Measurements from ENCODE around the gene KCNMA1. TPM values are rescaled to one million over a fixed set of nuclear protein-coding genes. Genes with fewer than 3 reads are reported as not detected.
"Not testable (repeated sequence)": the region's sequence is repeated elsewhere in the genome, so short reads cannot be mapped to it uniquely, and the experiment has no call there.

KCNMA1 gene
- total RNA-seq, 1 experiment from 2014 or later = 139 TPM

DNA sequence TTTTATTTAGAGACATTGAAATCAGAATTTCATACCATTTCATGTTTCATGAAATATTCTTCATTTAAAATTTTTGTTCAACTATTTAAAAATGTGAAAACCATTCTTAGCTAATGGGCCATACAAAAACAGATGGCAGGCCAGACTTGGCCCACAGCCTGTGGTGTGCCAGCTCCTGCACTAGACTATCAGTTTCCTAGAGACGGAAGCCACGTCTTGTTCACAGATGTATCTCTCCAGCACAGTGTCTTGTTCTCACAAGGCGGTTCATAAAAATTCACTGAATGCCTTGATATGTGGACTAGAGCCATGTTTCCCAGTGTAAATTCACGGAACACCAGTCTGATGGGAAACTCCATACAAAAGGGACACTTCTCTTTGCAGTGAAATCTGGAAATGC is 216.0 kb downstream of the KCNMA1 start:
- DNase-seq (ENCODE audit: low read depth) = no peak

DNA sequence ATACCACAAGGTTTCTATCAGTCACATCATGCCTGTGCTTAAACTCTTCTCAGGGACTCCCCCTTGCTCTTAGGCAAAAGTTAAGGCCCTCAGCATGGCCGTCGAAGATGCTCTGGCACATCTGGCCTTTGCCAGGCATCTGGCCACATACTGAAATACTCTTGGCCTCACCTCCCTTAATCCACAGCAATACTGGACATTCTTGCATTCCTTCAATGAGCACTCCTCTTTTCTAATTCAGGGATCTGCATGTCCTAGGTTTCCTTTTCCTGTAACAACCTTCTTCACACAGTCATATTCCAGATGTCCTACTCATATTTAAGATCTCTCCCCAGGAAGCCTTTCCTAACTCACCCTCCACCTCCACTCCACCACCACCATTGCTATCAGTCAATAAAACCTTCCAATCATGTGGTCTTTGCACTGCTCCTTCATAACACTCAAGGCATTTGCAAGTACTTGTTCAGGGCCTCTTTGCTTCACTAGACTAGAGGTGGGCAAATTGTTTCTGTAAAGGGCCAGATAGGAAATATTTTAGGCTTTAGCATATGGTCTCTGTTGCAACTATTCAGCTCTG is 216.6 kb downstream of the KCNMA1 start:
- no peak for DNase-seq (ENCODE audit: low read depth)

- DNase-seq (ENCODE audit: low read depth) = no peak
Observed at GRCh38 chr10:77419979-77420378, 217.6 kb downstream of the KCNMA1 start.

DNA sequence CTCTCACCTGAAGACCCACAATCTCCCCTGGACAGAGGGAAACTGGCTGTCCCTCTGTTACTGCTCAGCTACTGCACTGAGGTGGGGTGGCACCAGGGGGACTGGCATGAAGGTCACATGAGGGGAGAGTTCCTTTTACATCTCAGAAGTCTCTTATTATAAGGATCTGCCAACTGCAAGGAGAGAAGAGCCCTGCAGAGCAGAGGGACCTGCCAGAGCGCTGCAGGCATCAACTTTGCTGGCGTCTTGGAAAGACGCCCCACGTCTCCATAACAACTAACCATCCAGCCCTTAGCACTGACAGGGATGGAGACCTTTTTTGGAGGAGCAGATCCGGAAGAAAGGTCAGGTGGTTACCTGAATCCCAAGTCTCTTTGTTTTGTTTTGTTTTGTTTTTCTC is 218.6 kb downstream of the KCNMA1 start:
- no peak for DNase-seq (ENCODE audit: low read depth)

- DNase-seq (ENCODE audit: low read depth) = no peak
Observed at GRCh38 chr10:77417806-77418640, 219.6 kb downstream of the KCNMA1 start.

GRCh38 chr10:77417359-77417758 is 220.2 kb downstream of the KCNMA1 start:
- DNase-seq (ENCODE audit: low read depth) = no peak

DNA sequence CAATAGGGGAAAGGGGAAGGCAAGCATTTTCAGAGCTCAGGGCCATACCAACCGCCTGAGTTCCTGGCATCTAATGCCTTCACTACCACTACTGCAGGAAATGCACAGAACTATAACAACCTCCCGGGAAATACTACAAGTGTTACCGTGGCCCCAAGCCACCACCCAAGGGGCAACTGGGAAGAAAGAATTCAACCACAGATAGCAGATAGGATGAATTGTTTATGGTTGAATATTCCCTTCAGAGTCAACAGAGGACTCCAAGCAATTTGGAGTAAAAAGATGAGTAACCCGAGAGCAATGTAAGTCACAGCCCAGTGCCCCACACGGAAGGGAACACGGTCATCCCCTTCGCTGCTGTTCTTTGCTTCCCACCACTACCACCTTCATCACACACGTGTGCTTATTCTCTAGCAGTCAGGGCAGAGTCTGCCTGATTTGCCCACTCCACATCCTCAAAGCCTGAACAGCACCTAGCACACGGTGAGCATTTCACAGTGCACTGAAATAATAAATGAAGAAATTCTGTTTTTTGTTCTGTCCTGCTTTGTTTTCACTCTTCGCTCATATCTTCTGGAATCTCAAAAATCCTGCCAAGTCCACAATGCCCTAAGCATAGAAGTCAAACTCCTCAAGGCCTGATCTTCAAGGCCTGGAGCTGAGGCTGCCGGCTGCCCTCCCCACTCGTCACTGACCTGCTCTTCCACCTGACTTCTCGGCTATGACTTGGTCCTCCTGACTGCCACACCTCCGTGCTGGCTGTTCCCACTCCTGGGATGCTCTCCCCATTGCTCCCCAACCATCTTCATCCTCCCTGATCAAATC is 221.1 kb downstream of the KCNMA1 start:
- DNase-seq (ENCODE audit: low read depth) = peak; percentile 96

DNA sequence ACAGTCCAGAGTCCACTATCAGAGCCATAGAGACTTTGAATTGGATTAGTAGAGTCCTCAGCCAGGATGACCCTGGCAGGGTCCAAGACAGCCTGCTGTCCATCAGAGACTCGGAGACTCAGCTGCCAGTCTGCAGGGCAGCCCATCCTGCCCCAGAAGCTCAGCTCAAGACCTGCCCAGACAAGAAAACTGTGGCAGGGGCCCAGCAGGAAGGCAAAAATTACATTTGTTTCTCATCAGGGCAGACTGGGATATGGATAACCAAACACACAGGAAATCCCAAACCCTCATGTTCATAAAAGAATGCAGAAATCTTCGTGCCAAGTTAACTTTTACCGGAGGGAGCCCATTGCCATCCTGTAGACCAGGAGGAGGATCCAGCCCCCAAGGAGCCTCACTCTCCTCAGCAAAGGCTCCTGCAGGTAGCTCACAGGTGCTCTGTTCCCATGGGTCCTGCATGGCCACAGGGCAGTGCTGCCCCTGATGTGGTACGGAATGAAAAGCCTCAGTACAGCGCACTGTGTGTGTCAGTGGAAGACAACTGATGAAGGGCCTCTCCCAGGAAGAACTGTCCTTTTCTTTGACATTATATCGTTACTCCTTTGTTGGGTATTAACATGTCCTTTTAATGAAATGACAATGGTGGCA is 222.2 kb downstream of the KCNMA1 start:
- DNase-seq (ENCODE audit: low read depth) = no peak

DNA sequence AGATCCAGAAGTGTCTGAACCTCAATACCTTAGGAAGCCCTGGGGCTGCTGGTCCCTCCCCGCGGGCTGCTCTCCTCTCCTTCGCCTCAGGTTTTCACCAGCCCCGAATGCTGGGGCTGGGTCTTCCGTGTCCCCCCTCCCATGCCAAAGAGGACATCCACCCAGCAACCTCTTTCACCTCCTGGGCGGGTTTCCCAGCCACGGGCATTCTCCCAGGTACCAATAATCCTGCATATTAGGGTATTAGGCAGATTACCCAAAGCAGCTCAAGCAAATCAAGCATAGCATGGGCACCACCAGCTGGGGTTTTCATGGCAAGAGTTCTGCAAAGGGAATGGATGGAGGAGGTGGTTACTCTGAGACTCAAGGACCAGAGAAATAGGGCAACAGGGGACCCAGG is 224.4 kb downstream of the KCNMA1 start:
- DNase-seq (ENCODE audit: low read depth) = no peak

GRCh38 chr10:77412573-77413133 is 225.0 kb downstream of the KCNMA1 start:
- DNase-seq (ENCODE audit: low read depth) = not testable (repeated sequence)

DNA sequence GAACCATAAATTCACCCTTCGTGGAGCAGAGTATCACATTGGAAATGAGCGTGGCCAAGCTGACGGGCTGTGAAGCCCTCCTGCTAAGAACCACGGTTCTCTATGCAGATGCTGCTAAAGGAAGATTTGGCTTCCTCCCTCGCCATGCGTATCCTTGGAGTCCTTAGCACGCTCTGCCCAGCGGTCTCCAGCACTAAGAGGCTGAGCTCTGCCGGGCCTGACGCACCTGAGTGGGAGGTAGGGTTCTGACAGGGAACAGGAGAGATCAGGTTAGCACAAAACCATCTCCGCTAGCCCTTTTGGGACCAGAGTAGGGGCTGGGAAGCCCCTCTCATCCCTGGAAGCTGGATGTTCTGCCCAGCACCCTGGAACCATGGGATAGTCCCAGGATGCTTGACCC is 225.8 kb downstream of the KCNMA1 start:
- DNase-seq (ENCODE audit: low read depth) = no peak

DNA sequence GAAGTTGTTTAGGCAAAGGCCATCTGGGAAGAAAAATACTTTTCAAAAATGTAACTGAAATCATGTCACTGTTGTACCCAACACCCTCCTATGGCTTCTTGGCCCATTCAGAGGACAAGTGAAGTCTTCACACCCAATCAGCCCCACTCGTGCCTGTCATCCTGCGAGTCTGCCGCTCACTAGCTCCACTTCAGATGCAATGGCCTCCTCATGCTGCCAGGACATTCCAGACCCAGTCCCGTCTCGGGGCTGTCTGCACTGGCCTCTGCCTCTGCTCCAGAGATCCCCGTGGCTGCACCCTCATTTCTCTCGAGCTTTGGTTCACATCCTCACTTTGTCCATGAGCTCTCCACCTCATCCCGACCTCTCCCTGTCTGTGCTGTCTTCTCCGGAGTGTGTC is 227.1 kb downstream of the KCNMA1 start:
- DNase-seq (ENCODE audit: low read depth) = no peak

- no peak for DNase-seq (ENCODE audit: low read depth)
Observed at GRCh38 chr10:77409697-77410471, 227.7 kb downstream of the KCNMA1 start.

- no peak for DNase-seq (ENCODE audit: low read depth)
Observed at GRCh38 chr10:77408259-77408658, 229.3 kb downstream of the KCNMA1 start.

DNA sequence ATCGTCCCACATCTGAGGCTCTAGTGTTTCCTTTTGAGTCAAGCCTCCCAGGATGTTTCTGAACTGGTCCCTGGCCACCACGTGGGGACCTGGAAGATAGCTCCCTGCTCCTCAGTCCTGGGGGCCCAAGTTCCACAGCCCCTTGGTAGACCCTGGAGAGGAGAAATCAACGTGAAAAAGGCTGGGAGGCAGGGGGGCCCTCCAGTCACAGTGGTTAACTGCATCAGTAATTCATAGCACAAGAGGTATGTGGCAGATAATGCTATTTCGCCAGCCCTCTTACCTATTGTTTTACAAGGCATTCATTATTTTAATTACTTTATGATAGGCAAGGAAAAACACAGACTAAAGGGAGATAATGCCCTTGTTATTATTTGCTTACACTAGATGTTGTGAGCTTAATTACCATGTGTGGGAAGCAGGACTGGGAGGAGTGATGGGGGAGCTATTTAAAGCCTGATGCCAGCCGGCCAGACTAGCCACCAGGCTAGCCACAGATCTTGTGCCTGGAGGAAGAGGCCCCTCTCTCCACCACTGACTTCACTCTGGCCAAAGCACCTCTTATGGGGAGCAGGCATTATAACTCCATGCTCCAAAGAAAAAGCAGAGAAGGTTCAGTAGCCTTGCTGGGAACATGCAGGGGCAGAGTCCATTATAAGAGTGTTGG is 230.7 kb downstream of the KCNMA1 start:
- DNase-seq (ENCODE audit: low read depth) = no peak

DNA sequence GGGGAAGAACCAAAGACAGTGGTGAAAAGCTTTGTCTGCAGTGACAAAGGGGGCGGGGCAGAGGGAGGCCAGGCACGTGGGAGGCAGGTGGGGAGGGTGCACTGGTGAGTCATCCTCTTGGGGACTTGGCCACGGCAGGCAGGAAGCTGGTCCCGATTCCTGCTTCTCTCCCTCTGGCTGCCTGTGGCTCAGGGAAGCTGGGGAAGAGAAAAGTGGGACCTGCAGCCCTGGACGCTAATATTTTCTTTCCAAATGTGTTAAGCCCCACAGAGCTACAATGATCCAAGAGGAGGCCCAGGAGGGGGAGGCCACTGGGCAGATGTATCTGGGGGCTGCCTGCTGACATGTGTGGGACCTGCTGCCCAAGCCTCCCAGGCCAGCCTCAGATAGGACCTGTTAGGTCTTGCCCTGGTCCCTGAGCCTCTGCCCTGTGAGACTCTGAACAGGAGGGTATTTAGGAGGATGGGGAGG is 231.8 kb downstream of the KCNMA1 start:
- DNase-seq (ENCODE audit: low read depth) = peak; percentile 92

DNA sequence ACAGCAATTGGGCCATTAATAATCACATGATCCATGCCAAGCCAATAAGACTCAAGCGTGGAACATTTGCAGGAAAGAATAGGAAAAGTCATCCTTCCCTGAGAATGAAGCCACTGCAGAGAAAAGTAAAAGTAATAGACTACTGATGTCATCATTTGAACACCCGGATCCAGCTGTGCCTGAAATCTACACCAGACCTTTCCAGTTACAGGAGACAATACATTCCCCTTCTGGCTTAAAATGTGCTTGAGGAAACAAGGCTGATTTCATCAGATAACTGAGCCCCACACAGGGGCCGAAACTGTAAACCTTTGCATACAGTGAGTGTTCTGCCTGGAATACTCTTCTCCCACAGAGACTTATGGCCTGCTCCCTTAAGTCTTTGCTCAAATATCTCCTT is 232.8 kb downstream of the KCNMA1 start:
- no peak for DNase-seq (ENCODE audit: low read depth)

DNA sequence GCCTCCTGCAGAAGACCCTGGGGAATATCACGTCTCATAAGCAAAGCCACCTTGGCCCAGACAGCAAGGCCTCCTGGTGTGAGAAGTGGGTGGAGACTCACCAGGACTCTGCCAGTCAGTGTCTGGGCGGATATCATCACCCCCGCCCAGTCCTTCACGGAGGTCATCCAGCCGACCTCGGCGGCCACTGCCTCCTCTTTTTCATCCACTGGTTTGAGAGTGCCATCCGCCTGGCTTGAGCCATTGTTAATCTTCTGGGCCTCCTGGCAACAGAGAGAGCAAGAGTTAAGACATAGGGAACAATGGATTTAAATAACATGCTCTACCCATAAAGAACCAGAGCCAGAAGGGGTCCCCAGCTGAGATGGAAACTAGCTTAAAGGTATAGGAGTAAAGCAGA is 233.8 kb downstream of the KCNMA1 start:
- no peak for DNase-seq (ENCODE audit: low read depth)

- DNase-seq (ENCODE audit: low read depth) = no peak
Observed at GRCh38 chr10:77401683-77402082, 235.9 kb downstream of the KCNMA1 start.

- DNase-seq (ENCODE audit: low read depth) = no peak
Observed at GRCh38 chr10:77400033-77400432, 237.6 kb downstream of the KCNMA1 start.

All from HT1080 (cell line).